ENCODE results near the gene SLC38A5.
"Not testable (repeated sequence)": the region's sequence is repeated elsewhere in the genome, so short reads cannot be mapped to it uniquely, and the experiment has no call there.

SLC38A5 gene

GRCh38 chrX:48467281-48467761 lies 2.7 kb downstream of the SLC38A5 start:
- no peak for DNase-seq

GRCh38 chrX:48466696-48467095 lies 3.4 kb downstream of the SLC38A5 start:
- no peak for DNase-seq

GRCh38 chrX:48465336-48465933 lies 4.6 kb downstream of the SLC38A5 start:
- no peak for DNase-seq

GRCh38 chrX:48461830-48462229 lies 8.2 kb downstream of the SLC38A5 start:
- no peak for DNase-seq

GRCh38 chrX:48460606-48461005 lies 9.5 kb downstream of the SLC38A5 start:
- no peak for DNase-seq

GRCh38 chrX:48460031-48460430 lies 10.0 kb downstream of the SLC38A5 start:
- no peak for DNase-seq

- DNase-seq: no peak
Measured at GRCh38 chrX:48459483-48459882, 10.6 kb downstream of the SLC38A5 start.

- no peak for DNase-seq
Measured at GRCh38 chrX:48458711-48459110, 11.3 kb downstream of the SLC38A5 start.

- no peak for DNase-seq
Measured at GRCh38 chrX:48456628-48457331, 13.3 kb downstream of the SLC38A5 start.

GRCh38 chrX:48451708-48452107 lies 18.4 kb downstream of the SLC38A5 start:
- no peak for DNase-seq

GRCh38 chrX:48450076-48450475 lies 20.0 kb downstream of the SLC38A5 start:
- DNase-seq: no peak

GRCh38 chrX:48447201-48447600 lies 22.9 kb downstream of the SLC38A5 start:
- not testable (repeated sequence) for DNase-seq

GRCh38 chrX:48433713-48434112 lies 36.3 kb downstream of the SLC38A5 start:
- DNase-seq: not testable (repeated sequence)

GRCh38 chrX:48430166-48430565 lies 39.9 kb downstream of the SLC38A5 start:
- DNase-seq: not testable (repeated sequence)

- DNase-seq: not testable (repeated sequence)
Measured at GRCh38 chrX:48429606-48430005, 40.5 kb downstream of the SLC38A5 start.

- not testable (repeated sequence) for DNase-seq
Measured at GRCh38 chrX:48427027-48427716, 42.9 kb downstream of the SLC38A5 start.

- not testable (repeated sequence) for DNase-seq
Measured at GRCh38 chrX:48411860-48412259, 58.2 kb downstream of the SLC38A5 start, which contains the start of gene SSX4B. Gene SSX4B, minus strand, starts transcription at chrX:48411960. Its CDS starts 588 bp downstream, at chrX:48411372.

Data from activated gamma-delta T cell treated with Interleukin-2 at 50 U/mL for 16 hours (primary cell).